DOHH2 (cell line): ENCODE data around the gene CMKLR1.

Experiments
- CTCF ChIP-seq: fragments of 200-600 bp; sonication (generic); IDR thresholded peaks from one replicate; pipeline ENCODE4 v1.5.1; 2014; ENCODE audit warnings: antibody characterized with exemption, mild to moderate bottlenecking, low read depth, low read length; ENCODE audit not compliant: poor library complexity, severe bottlenecking
- EZH2phosphoT487 ChIP-seq: fragments of 200-600 bp; sonication (generic); IDR thresholded peaks from 2 replicates; pipeline ENCODE4 v1.6.1; 2017; ENCODE audit warnings: borderline replicate concordance, mild to moderate bottlenecking, antibody characterized with exemption, low read length, moderate library complexity, mixed read lengths

- TF ChIP-seq CTCF (no peak), EZH2phosphoT487 (no peak)
Observed at GRCh38 chr12:108312693-108313189, 26.4 kb downstream of the CMKLR1 start.
